ENCODE data around the gene NDUFA12. TPM values are rescaled to one million over a fixed set of nuclear protein-coding genes. Genes with fewer than 3 reads are reported as not detected.
A peak's percentile ranks its signal among the peaks of the same experiment; 100 is the strongest.
"Not testable (repeated sequence)": the region's sequence is repeated elsewhere in the genome, so short reads cannot be mapped to it uniquely, and the experiment has no call there.

NDUFA12 gene
- total and polyA plus RNA-seq, 12 donors, result 254 to 710 (median 341) TPM

GRCh38 chr12:94998326-94998725 lies 5.2 kb downstream of the NDUFA12 start:
- TF ChIP-seq CTCF (IDR thresholded peaks at IDR 0.05), result no peak
- no peak overlapping the region for H3K27ac ChIP-seq
- H3K4me3 ChIP-seq, result no peak overlapping the region
- ATAC-seq (no peak), DNase-seq (no peak)
- WGBS, 2 donors, result 41 to 54% methylated on average over 4 of the region's 4 CpGs
- H3K9me3 ChIP-seq, result no peaks in the 10 kb centered on the region
- H3K4me1 ChIP-seq, result peaks cover 0 to 52% (median 37%) of the 10 kb centered on the region in 9 donors
- H3K27me3 ChIP-seq, result no peaks in the 10 kb centered on the region
- intact Hi-C loops (cut with DNase I), result no loop called here
- peaks cover 0 to 62% (median 18%) of the 10 kb centered on the region in 9 donors for H3K36me3 ChIP-seq

- no peak overlapping the region for H3K4me3 ChIP-seq
- intact Hi-C loops (cut with DNase I), result no loop called here
- peaks cover 0 to 68% (median 23%) of the 10 kb centered on the region in 9 donors for H3K36me3 ChIP-seq
- TF ChIP-seq CTCF (IDR thresholded peaks at IDR 0.05), result no peak
- ATAC-seq (no peak), DNase-seq (no peak)
- H3K9me3 ChIP-seq, result no peaks in the 10 kb centered on the region
- H3K4me1 ChIP-seq, result peaks cover 0 to 48% (median 35%) of the 10 kb centered on the region in 9 donors
- H3K27ac ChIP-seq, result no peak overlapping the region
- no peaks in the 10 kb centered on the region for H3K27me3 ChIP-seq
Observed at GRCh38 chr12:94997726-94998125, 5.8 kb downstream of the NDUFA12 start.

GRCh38 chr12:94997061-94997460 lies 6.4 kb downstream of the NDUFA12 start:
- peaks cover 0 to 72% (median 23%) of the 10 kb centered on the region in 9 donors for H3K36me3 ChIP-seq
- no peak for ATAC-seq
- no peak for TF ChIP-seq CTCF (IDR thresholded peaks at IDR 0.05)
- no peaks in the 10 kb centered on the region for H3K9me3 ChIP-seq
- no peak overlapping the region for H3K4me3 ChIP-seq
- no peak for DNase-seq
- no peaks in the 10 kb centered on the region for H3K27me3 ChIP-seq
- 92 to 93% methylated on average over 6 of the region's 6 CpGs for WGBS, 2 donors
- peaks cover 0 to 42% (median 28%) of the 10 kb centered on the region in 9 donors for H3K4me1 ChIP-seq
- H3K27ac ChIP-seq, result no peak overlapping the region
- intact Hi-C loops (cut with DNase I), result no loop called here

GRCh38 chr12:94994312-94994711 lies 9.2 kb downstream of the NDUFA12 start:
- no peak for TF ChIP-seq CTCF (IDR thresholded peaks at IDR 0.05)
- 67 to 74% methylated on average over 2 of the region's 2 CpGs for WGBS, 2 donors
- no peak overlapping the region for H3K27ac ChIP-seq
- peaks cover 0 to 69% (median 17%) of the 10 kb centered on the region in 9 donors for H3K36me3 ChIP-seq
- intact Hi-C loops (cut with DNase I), result no loop called here
- H3K4me3 ChIP-seq, result no peak overlapping the region
- H3K27me3 ChIP-seq, result no peaks in the 10 kb centered on the region
- H3K9me3 ChIP-seq, result no peaks in the 10 kb centered on the region
- DNase-seq (no peak), ATAC-seq (peak in 2 of 8 donors; percentile 31 to 56)
- peaks cover 0 to 19% (median 8%) of the 10 kb centered on the region in 9 donors for H3K4me1 ChIP-seq

- Histone ChIP-seq H3K4me1 (peaks cover 0 to 17% (median 4%) of the 10 kb centered on the region in 9 donors), H3K36me3 (peaks cover 0 to 70% (median 17%) of the 10 kb centered on the region in 9 donors)
- 64 to 78% methylated on average over 3 of the region's 3 CpGs for WGBS, 2 donors
- DNase-seq; H3K9me3 ChIP-seq; H3K4me3 ChIP-seq; ATAC-seq; H3K27ac ChIP-seq; intact Hi-C loops (cut with DNase I); H3K27me3 ChIP-seq: not testable (repeated sequence)
Observed at GRCh38 chr12:94993855-94994254, 9.6 kb downstream of the NDUFA12 start.

Data from heart right ventricle (tissue), 16 donors.